ENCODE data around the gene CPO.

Gene CPO

DNA sequence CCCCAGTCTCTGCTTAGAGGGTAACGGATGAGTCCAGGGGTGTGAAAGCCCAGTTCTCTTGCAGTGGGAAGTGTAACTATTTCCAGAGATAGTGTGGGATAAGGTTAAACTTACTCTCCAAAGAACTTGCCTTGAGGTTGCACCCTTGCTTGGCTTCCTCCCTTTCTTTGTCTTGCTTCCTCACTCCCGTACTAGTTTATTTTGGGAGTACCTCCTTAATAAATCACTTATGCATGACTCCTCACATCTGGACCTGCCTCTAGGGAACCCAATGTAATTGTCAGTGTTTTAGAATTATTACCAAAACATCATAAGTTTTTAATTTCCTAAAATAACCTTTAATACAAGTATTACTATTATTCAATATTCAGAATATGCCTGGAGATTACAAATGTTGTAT, 35.2 kb downstream of the CPO start:
- DNase-seq (ENCODE audit: low spot score), result no peak

DNA sequence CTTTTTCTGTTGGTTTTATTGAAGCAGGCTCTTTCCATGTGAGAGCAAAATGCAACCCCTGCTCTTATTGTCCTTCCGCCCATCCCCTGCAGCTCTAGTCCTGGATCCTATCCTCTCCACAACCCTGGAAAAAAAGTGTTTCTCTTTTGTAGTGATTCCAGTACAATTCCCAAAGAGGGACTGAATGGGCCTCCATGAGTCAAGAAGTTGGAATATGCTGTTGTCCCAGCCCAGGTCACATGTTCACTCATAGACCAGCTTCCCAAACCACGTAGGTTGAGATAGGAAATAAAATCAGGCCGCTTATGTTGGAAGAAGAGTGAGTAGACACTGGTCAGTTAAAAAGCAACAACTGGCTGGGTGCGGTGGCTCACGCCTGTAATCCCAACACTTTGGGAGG, 39.4 kb downstream of the CPO start:
- no peak for DNase-seq (ENCODE audit: low spot score)

- DNase-seq (ENCODE audit: low spot score), result no peak
These were observed 40.0 kb downstream of the CPO start for GRCh38 chr2:206979365-206979764.

GRCh38 chr2:206979922-206980321, 40.6 kb downstream of the CPO start:
- DNase-seq (ENCODE audit: low spot score), result no peak

DNA sequence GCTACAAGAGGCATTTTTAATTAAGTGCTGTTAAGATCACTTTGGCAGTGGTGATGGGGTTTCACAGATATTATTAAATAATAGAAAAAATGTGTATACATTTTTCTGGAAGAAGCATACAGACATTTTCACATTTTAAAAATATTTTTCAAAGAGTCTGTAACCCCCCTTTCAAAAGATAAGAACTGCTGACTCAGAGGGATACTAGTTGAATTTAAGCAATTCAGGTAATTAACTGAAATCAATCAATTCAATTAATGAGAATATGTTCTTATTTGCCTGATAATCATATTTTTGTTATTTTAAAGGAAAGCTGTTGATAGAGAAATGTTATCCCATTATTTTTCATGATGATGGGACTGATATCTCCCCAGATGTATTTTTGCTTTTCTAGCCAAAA, 41.1 kb downstream of the CPO start:
- DNase-seq (ENCODE audit: low spot score), result no peak

- DNase-seq (ENCODE audit: low spot score), result no peak
These were observed 41.9 kb downstream of the CPO start for GRCh38 chr2:206981086-206981674.

DNA sequence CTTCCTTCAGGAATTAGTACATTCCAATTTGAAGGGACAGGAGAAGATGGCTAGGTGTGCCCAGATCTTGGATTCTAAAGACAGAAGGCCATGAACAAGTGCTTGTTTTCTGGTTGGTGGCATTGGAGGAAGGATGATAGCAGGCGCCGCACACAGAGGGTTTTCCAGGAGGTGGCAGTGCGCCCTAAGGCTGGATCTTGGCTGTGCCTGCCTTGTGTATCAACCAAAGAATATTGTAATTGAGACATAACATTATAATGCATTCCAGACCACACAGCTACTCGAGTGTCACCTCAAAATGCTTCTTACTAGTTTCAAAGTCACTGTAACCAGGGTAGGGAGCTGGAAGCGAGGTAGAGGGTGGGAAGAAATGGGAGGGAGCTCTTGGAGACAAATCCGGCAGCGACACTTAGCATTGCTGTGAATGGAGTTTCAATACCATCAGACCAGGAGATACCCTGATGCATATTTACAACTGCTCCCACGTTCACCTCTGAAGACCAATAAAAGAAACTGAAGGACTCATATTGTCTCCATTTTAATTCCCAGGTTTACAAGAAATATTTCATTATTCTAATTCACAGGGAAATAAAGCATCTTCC, 42.5 kb downstream of the CPO start:
- no peak for DNase-seq (ENCODE audit: low spot score)

GRCh38 chr2:206982360-206982955, 43.1 kb downstream of the CPO start:
- no peak for DNase-seq (ENCODE audit: low spot score)

- no peak for DNase-seq (ENCODE audit: low spot score)
These were observed 44.0 kb downstream of the CPO start for GRCh38 chr2:206983161-206983859.

DNA sequence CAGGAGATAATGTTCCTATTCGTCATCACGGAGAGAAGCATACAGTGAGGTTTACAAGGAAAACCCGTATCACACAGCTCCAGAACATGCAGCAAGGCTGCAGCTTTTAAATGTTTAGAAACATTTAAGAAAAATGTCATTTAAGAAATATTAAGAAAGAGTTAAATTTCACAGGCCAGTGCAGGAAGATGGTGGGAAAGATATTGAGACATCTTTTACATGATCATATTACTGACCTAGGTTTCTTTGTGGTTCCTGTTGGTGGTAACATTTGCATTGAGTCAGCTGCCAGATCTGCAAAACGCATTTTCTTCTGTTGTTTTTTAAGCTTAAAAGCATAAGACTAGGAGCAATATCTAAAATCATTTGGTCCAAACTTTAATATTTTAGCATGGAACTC, 44.9 kb downstream of the CPO start:
- DNase-seq (ENCODE audit: low spot score), result no peak

DNA sequence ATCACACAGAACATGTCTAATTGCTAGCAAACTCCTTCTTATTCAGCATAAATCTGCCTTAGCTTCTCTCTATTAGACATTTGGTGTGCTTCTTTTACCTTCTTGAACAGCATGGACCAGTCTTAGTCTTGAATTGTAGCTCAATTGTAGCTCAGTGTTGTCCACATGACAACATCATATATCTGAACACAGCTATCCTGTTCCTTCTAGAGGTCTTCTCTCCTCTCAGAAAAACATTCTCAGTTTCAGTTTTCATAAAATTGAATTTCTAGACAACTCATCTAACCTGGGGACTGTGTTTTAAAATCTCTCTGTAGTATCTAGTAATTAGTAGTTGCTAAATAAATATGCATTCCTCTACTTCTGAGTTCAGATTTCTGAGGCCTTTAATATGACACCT, 47.6 kb downstream of the CPO start:
- DNase-seq (ENCODE audit: low spot score), result no peak

DNA sequence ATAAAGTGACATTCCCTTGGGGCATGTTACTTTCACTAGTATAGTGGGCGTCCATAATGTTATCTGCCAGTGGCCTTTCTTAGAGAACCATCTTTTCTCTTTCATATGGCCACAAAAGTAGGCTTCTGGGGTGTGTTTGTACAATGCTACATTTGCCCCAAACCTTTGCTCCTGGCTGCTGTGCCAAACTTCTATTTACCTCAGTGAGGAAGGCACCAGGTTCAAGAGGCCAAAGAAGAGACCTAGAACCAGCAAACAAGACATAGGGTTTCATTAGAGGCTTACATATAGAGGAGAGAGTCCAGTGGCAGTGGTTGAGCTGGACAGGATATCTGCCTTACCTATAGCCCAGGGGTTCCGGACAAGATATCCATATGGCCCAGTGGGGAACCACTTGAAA, 48.5 kb downstream of the CPO start:
- no peak for DNase-seq (ENCODE audit: low spot score)

GRCh38 chr2:206988884-206989283, 49.6 kb downstream of the CPO start:
- no peak for DNase-seq (ENCODE audit: low spot score)

- DNase-seq (ENCODE audit: low spot score), result peak; percentile 9
These were observed 50.0 kb downstream of the CPO start for GRCh38 chr2:206989311-206989710.

- no peak for DNase-seq (ENCODE audit: low spot score)
These were observed 51.0 kb downstream of the CPO start for GRCh38 chr2:206990360-206990759.

DNA sequence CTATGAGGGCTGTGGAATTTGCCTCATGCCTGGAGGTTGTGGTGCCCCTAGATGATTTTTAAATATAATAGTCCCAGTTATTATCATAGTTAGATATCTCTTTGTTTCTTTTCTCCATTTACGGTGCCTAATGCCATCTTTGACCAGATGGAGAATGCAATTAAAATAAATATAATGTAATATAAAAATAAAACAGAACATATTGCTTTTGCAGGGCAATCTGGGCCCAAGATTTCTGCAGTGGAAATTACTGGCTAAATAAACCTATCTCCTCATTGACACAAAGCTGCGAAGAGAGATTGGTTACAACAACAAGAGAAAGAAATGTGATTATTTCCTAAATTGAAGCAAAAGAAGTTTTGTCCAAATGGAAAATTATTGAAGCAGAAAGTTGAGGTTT, 51.8 kb downstream of the CPO start:
- no peak for DNase-seq (ENCODE audit: low spot score)

- no peak for DNase-seq (ENCODE audit: low spot score)
These were observed 54.1 kb downstream of the CPO start for GRCh38 chr2:206993396-206993911.

DNA sequence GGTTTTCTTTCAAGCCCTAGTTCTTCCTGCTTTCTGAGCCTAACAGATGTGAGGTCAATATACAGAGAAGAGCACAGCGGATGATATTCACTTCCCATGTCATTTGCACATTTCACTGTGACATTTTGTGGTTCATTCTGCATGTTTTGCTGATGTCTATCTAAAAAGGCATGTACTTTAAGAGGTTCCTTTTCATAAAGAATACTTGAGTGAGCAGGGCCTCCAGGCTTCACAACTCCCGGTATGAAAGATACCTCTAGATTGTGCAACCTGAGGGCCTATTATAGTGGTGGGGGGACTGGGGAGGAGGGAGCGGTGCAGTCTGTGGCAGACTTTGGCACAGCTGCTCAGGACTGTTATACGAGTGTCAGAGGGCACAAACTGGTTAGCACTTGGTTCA, 54.6 kb downstream of the CPO start:
- DNase-seq (ENCODE audit: low spot score), result no peak

GRCh38 chr2:206996556-206997065, 57.3 kb downstream of the CPO start:
- no peak for DNase-seq (ENCODE audit: low spot score)

GRCh38 chr2:207008105-207008990, 69.0 kb downstream of the CPO start:
- no peak for DNase-seq (ENCODE audit: low spot score)

- no peak for DNase-seq (ENCODE audit: low spot score)
These were observed 73.1 kb downstream of the CPO start for GRCh38 chr2:207012461-207012860.

- DNase-seq (ENCODE audit: low spot score), result no peak
These were observed 75.1 kb downstream of the CPO start for GRCh38 chr2:207014424-207014823.
